SH-SY5Y (cell line): ENCODE data around the gene SHROOM2.

Experiments
- GATA2 ChIP-seq: IDR thresholded peaks from 2 replicates; pipeline ENCODE4 v1.6.1; 2011; ENCODE audit warnings: mild to moderate bottlenecking, low read depth, low read length
- GATA3 ChIP-seq: IDR thresholded peaks from 2 replicates; pipeline ENCODE4 v1.6.1; 2011; ENCODE audit warnings: low read depth, mild to moderate bottlenecking, low read length, moderate library complexity

- TF ChIP-seq GATA2 (no peak), GATA3 (no peak)
These were observed 13.3 kb upstream of the SHROOM2 start for GRCh38 chrX:9772943-9773342.
